ENCODE measurements around the gene ELP4.

GRCh38 chr11:31617246-31617645, 107.7 kb downstream of the ELP4 start:
- TF ChIP-seq CTCF (conservative IDR thresholded peaks at IDR 0.05 in 1 of 2, IDR thresholded peaks at IDR 0.05 in 1 of 2; ENCODE audit: extremely low read depth in 1 of 2, insufficient read depth in 1 of 2, low read depth in 1 of 2, low read length in 2 of 2) (no peak), EZH2 (IDR thresholded peaks at IDR 0.05; ENCODE audit: borderline replicate concordance, low read length) (no peak)

Data from mammary epithelial cell (primary cell).